GM12801 (cell line): ENCODE data around the gene THOC5.

Experiments
- TF ChIP-seq, protein P1 (sequence below): IDR thresholded peaks from one replicate; pipeline ENCODE4 v1.5.1; 2011; ENCODE audit warnings: control low read depth; ENCODE audit not compliant: insufficient read length; ENCODE audit errors: extremely low read depth

THOC5 gene

DNA sequence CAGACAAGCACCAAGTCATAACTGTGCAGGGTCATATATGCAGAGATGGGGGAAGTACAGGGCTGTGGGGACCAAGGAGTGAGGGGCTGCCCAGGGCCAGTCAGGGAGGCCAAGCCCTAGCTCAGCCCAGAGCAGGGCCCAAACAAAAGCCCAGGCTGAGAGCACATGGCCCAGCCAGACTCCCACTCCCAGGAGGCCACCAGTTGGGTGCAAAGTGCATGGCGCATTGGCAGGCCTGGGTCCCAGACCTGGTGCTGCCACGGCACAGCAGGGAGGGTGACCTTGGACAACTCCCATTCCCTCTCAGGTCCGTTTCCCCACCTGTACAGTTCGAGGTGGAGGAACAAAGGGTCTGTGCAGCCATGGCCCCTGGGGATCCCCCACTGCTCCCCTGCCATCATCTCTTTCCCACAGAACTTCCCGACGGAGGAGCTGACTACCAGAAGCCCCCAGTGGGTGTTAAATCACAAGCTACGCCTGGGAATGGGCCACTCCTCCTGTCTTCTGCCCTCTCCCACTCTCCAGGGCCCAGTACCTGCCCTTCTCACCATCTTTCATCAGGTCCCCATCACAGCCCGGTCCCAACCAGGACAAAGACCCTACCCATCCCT is 26.7 kb upstream of the THOC5 start:
- TF ChIP-seq, protein P1, sequence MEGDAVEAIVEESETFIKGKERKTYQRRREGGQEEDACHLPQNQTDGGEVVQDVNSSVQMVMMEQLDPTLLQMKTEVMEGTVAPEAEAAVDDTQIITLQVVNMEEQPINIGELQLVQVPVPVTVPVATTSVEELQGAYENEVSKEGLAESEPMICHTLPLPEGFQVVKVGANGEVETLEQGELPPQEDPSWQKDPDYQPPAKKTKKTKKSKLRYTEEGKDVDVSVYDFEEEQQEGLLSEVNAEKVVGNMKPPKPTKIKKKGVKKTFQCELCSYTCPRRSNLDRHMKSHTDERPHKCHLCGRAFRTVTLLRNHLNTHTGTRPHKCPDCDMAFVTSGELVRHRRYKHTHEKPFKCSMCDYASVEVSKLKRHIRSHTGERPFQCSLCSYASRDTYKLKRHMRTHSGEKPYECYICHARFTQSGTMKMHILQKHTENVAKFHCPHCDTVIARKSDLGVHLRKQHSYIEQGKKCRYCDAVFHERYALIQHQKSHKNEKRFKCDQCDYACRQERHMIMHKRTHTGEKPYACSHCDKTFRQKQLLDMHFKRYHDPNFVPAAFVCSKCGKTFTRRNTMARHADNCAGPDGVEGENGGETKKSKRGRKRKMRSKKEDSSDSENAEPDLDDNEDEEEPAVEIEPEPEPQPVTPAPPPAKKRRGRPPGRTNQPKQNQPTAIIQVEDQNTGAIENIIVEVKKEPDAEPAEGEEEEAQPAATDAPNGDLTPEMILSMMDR = no peak

DNA sequence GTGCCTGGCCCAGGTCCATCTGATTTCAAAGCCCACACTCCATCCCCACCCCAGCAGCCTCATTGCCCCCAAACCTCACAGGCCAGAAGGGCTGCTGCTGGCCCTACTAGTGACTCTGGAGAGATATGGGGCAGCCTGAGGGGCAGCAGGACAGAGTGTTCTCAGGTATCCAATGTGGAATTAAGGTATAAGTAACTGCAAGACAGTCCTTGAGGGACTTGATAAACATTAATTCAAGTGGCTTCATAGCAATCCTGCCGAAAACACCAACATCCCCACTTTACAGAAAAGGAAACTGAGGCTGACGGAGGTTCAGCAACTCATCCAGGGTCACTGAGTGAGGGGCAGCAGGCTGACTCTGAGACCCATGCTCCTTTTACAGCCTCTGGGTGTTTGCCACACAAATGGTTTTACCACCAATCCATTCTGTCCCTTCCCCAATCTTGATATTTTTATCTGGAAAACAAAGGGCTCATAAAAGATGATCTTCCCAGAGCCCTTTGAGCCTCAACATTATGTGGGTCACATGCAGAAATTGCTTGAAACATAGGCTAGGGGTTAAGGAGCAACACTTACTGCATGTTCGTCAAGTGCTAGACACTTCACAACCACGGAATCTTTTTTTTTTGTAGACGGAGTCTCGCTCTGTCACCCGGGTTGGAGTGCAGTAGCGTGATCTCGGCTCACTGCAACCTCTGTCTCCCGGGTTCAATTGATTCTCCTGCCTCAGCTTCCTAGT is 25.1 kb upstream of the THOC5 start:
- TF ChIP-seq, protein P1 = no peak

DNA sequence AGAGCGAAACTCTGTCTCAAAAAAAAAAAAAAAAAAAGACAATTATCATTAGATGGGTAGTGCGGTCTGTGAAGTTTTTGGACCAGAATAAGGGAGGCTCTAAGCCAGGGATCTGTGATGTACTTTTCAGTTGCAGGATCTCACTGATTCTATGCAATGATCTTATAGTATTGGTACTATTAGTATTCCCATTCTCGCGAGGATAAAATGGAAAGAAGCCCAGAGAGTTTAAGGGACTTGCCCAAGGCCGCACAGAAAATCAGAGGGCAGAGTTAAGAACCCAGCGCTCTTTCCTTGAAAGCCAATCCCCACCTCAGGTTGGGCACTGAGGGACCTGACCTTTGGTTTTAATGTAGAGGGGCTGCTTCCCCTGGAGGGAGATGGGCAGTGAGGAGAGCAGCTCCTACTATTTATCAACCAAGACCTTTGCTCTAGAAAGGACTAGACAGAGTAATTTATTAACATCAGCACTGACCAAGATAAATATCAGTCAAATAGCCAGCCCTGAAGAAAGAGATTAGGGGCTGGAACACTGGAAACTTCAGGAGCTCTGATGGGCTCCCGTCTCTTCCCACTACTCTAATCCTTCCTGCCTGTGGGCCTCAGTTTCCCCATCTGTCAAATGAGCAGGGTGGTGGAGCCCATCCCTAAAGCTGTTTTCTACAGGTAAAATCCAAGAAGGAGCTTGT is 21.3 kb upstream of the THOC5 start:
- TF ChIP-seq, protein P1 = no peak

DNA sequence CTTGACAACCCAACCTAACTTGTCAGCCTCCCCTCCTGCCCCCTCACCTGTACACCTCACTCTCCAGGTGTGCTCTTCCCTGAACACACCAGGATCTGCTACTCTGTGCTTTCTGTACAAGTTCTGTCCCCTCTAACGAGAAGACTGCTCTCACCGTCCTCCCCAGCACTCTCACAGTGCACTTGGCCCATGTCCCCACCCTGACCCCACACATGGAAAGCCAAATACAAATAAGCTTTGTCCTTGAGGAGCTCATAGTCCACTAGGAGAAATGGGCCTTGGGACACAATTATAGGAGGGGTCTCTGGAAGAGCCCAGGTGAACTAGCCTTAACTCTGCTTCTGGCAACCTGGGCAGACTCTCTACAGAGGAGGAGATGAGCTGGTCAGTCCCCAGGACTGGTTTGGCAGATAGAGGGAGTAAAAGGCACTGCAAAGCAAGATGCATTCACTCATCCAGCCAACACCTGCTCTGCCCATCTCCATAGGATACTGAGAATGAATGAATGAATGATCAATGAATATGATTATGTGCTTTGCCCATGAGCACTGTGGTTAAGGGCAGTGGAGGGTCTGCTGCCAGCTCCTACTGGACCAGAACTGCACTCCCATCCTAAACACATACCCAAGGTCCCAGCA is 17.5 kb upstream of the THOC5 start:
- TF ChIP-seq, protein P1 = no peak

DNA sequence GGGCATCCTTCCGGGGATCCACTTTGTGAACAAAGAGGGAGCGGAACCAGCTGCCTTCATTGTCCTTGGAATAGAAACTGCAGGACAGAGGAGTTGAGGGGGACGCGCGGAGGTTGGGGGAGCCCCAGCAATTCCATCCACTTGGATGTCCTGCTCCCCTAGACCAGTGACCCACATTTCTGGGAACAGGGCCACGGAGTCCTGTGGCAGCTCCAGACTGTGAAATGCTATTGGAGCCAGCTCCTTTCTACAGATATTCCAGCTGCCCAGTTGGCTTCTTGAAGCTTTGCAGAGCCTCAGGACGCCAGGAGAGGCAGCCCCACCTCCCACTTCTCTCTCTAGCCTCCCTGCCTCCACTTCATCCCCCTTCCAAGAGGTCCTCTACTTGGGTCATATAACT is 16.9 kb upstream of the THOC5 start:
- TF ChIP-seq, protein P1 = no peak

DNA sequence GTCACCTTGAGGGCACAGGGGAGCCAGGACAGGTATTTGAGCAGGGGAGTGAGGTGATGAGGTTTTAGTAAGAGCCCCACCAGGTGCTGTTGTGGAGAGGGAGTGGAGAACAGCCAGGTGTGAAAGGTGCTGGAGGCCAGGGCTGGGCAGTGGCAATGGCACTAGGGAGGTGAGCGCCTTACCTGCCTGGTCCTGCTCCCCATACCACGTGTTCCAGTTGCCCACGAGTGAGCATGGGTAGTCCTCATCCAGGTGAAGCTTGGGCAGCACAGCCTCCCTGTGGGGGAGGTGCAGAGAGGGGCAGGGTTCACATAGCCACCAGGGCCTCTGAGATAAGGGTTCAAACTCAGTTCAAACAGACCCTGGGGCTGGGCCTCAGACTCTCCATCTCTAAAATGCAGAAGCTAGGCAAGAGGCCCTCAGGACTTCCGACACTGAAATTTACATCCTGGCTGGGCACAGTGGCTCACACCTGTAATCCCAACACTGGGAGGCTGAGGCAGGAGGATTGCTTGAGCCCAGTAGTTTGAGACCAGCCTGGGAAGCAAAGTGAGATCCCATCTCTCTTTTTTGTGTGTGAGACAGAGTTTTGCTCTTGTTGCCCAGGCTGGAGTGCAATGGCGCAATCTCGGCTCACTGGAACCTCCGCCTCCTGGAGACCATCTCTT is 15.6 kb upstream of the THOC5 start:
- TF ChIP-seq, protein P1 = no peak

DNA sequence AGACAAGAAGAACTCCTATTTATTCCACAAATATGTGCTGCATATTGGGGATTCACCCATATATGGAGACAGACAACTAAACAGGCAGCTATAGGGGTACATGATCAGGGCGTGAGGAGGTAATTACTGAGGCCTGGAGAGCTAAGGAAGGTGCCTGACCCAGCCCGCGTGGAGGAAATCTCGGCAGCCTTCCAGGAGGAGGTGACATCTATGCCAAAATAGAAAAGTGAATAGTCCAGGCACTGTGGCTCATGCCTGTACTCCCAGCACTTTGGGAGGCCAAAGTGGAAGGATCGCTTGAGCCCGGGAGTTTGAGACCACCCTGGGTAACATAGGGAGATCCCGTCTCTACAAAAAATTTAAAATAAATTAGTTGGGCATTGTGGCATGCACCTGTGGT is 13.8 kb upstream of the THOC5 start:
- TF ChIP-seq, protein P1 = no peak
